GM19328 (cell line): ENCODE measurements around the gene GATC.
"Not testable (repeated sequence)": the region's sequence is repeated elsewhere in the genome, so short reads cannot be mapped to it uniquely, and the experiment has no call there.

ENCODE experiments used
- ATAC-seq: cut with Tn5 transposase; IDR thresholded peaks from one replicate; pipeline ENCODE4 v1.9.1; 2021; ENCODE audit warnings: mild to moderate bottlenecking, moderate library complexity; ENCODE audit not compliant: unreplicated experiment

Gene GATC

DNA sequence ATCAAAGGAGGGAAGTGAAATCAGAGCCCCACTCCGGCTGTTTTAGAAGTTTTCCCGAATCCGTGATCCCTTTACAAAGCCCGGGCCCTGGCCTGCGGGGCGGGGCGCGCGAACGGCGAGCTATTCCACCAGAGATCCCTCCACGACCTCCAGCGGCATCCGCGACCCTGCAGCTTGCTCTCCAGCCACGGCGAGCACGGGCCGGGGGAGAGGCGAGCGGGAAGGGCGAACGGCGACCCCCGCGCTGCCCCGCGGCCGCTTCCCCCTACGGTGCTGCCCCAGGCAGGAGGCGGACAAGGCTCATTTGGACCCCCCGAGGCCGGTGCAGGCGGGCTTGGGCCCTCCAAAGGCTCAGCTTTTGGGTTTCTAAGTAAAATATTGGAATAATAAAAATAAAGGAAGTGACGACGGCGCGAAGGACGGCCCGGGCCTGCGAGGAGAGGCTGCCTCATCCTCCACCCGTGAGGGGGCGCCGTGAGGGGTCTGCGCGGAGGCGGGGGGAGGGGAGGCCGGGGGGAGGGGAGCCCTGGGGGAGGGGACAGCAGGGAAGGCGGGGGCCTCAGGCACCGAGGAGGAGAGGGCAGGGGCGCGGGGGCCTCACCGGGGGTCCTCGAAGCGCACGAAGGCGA lies 22.7 kb downstream of the GATC start:
- no peak for ATAC-seq

DNA sequence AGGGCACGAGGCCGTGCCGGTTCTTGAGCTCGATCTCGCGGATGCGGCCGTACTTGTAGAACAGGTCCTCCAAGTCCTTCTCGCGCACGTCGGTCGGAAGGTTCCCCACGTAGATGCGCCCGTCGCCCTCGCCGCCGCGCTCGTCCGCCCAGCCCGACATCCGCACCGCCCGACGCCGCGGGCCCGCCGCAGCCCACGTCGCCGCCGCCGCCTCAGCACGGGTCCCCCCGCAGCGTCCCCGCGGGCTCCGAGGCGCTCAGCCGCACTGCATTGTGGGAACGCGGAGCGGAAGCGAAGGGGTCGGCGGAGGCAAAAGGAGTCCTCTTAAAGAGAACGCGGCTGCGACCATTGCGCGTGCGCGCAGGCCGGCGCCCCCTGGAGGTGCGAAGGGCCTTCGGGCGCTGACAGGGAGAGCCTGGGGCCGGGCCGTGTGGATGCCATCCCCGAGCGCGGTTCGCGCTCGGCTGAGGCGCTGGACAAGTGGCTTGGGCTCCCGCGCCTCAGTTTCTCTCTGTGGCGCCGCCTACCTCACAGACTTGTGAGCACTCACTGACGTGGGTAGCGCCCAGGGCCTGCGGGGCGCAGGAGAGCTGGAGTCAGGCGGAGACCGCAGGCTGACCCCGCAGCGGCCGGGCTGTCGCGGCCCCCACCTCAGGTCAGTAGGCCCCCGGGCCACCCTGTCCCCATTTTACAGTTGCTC lies 23.4 kb downstream of the GATC start, which contains the start of gene SRSF9:
Gene SRSF9, minus strand, starts transcription at position 299 of the 700 bp plus-strand sequence. Its CDS starts 139 bp downstream, at position 160.
- peak; percentile 75 for ATAC-seq

- peak; percentile 17 for ATAC-seq
Measured at GRCh38 chr12:120470150-120470784, 24.0 kb downstream of the GATC start.

- ATAC-seq, result no peak
Measured at GRCh38 chr12:120472521-120472920, 26.3 kb downstream of the GATC start.

GRCh38 chr12:120473807-120474615 lies 27.8 kb downstream of the GATC start:
- no peak for ATAC-seq

GRCh38 chr12:120474616-120474960 lies 28.3 kb downstream of the GATC start:
- no peak for ATAC-seq

- no peak for ATAC-seq
Measured at GRCh38 chr12:120475643-120476042, 29.4 kb downstream of the GATC start.

DNA sequence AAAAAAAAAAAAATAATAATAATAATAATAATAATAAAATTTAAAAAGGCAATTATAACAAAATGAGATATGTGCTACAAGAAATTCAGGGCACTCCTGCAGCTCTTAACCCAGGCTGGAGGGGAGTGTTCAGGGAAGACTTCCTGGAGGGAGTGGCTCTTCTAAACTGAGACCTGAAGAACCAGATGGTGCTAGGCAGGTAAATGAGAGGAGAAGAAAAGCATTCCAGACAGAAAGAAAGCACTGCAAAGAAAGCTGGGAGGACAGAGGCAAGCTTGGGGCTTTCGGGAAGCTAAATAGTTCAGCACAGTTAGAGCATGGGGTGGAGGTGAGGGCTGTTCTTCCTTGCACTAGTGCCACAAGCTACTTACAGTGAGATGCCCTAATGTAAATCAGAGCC lies 33.2 kb downstream of the GATC start:
- ATAC-seq, result no peak

- ATAC-seq, result no peak
Measured at GRCh38 chr12:120480211-120480610, 34.0 kb downstream of the GATC start.

DNA sequence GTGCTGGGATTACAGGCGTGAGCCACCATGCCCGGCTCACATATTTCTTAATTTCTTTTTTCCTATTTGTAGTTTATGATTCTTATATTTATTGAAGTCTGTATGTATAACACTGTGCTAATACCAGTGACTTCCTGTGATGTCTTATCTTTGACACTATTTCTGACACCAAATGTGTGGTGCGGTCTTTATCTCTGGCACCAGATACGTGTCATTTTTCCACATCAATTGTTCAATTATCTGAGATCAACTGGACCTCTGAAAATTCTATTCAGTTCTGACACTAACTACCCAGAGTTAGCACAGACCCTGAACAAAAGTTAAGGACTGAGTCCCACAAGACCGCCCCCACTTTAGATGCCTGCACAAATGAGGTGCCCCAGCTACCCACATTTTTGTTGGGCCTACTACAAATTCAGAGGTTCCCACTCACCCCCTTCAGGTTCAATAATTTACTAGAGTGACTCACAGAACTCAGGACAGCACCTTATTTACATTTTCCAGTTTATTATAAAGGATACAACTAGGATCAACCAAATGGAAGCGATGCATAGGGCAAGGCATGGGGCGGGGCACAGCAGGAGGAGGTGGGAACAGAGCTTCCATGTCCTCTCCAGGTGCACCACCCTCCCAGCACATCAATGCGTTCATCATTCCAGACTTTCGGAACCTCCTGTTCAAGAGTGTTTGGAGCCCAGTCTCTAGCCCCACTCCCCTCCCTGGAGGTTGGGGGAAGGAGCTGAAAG lies 35.0 kb downstream of the GATC start:
- no peak for ATAC-seq

- no peak for ATAC-seq
Measured at GRCh38 chr12:120483621-120484020, 37.4 kb downstream of the GATC start.

- no peak for ATAC-seq
Measured at GRCh38 chr12:120485961-120486881, 40.0 kb downstream of the GATC start.

DNA sequence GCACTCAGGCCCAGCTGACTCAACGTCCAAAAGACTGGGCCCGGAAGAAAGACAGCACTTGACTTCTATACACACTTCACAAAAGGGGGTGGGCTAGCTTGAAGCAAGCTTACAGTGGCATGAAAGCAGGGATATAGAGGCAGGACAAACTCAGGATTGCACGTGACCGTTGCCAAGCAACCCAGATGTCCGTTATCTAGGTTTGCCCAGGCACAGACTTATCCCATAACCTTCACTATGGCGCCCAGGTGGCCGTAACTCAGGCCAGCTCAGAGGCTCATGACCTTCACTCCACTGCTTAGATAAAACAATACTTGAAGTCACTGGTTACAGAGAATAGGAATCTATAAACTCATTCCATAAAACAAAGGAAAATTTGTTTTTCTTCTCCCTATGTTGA lies 41.3 kb downstream of the GATC start:
- ATAC-seq, result not testable (repeated sequence)

GRCh38 chr12:120488057-120488640 lies 41.9 kb downstream of the GATC start:
- no peak for ATAC-seq

- no peak for ATAC-seq
Measured at GRCh38 chr12:120489018-120489417, 42.8 kb downstream of the GATC start.

DNA sequence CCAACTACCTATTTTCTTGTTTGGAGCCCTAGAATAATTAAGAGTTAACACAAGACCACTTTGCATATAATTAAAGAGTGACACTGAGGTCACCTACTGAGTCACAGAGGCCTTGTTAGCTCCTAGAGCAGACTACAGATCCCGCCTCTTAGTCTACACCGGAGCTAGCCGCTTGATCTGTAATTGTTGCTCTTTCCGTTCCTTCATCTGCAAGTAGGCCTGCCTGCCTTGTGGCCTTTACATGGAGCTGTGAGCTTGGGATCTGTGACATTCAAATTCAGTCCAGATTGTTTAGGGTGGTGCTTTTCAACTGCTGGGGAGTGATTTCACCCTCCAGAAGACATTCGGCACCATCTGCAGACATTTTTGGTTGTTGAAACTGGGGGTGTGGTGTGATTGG lies 44.1 kb downstream of the GATC start:
- ATAC-seq, result no peak

- no peak for ATAC-seq
Measured at GRCh38 chr12:120490833-120491512, 44.7 kb downstream of the GATC start.

- peak; percentile 13 for ATAC-seq
Measured at GRCh38 chr12:120495186-120495730, 49.0 kb downstream of the GATC start.
